ENCODE results near the gene SGMS1. TPM values are rescaled to one million over a fixed set of nuclear protein-coding genes. Genes with fewer than 3 reads are reported as not detected.
"Not testable (repeated sequence)": the region's sequence is repeated elsewhere in the genome, so short reads cannot be mapped to it uniquely, and the experiment has no call there.

The SGMS1 gene
- total and polyA plus RNA-seq, 11 donors, result 6.9 to 40.6 (median 19.6) TPM

DNA sequence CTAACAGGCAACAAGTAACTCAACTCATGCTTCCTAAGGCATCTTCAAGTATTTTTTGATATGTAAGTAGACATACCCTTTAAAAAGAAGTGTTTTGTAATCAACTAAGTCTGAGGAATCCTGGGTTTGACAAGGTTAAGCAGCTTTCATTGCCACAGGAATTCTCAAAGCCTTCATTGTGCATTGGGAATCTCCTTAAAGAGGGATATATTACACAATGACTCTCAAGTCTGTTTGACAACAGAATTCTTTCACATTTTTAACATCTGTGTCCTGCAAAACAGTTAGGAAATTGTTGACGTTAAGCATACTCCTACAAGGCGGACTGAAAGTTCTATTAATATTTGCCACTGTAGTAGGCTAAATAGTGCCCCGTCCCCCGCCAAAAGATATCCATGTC, 71.4 kb downstream of the SGMS1 start:
- Histone ChIP-seq H3K9me3 (peaks cover 0 to 7% (median 0%) of the 10 kb centered on the region in 12 donors), H3K4me1 (peaks cover 3 to 80% (median 55%) of the 10 kb centered on the region in 12 donors), H3K27ac (peak overlapping the region in 9 of 12 donors; percentile 4 to 59 (median 44)), H3K36me3 (no peaks in the 10 kb centered on the region), H3K4me3 (no peak overlapping the region), H3K27me3 (no peaks in the 10 kb centered on the region)
- 44 to 52% (median 47%) methylated on average over 4 of the region's 4 CpGs for WGBS, 4 donors
- intact Hi-C loops (cut with DNase I), result loop anchor here in 6 of 10 donors (2.0 to 10.0 kb wide), 5 partner anchors 55 to 228 kb away; partner anchors contain the start of gene SGMS1 (in 2 of the 6)
- ATAC-seq, result no peak
- TF ChIP-seq CTCF (IDR thresholded peaks at IDR 0.05) (no peak), POLR2A (IDR thresholded peaks at IDR 0.05) (no peak)
- no peak for DNase-seq

DNA sequence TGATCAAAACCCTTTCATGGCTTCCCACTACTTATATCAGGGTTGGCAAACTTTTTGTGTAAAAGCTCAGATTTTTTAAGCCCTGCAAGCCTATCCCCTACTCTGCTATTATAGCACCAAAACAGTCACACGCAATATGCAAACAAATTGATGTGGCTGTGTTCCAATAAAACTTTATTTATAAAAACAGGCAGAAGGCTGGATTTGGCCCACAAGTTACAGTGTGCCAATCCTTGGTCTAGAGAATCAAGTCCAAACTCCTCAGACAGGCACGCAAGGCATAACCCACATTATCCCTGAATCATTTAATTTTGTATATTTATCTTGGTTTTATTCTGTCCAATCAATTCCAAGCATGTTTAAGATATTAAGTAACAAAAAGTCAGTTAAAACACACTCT, 71.9 kb downstream of the SGMS1 start:
- 85 to 97% (median 93%) methylated on average over 2 of the region's 2 CpGs for WGBS, 4 donors
- peaks cover 3 to 77% (median 52%) of the 10 kb centered on the region in 12 donors for H3K4me1 ChIP-seq
- intact Hi-C loops (cut with DNase I), result loop anchor here in 6 of 10 donors (2.0 to 10.0 kb wide), 5 partner anchors 55 to 227 kb away; partner anchors contain the start of gene SGMS1 (in 2 of the 6)

DNA sequence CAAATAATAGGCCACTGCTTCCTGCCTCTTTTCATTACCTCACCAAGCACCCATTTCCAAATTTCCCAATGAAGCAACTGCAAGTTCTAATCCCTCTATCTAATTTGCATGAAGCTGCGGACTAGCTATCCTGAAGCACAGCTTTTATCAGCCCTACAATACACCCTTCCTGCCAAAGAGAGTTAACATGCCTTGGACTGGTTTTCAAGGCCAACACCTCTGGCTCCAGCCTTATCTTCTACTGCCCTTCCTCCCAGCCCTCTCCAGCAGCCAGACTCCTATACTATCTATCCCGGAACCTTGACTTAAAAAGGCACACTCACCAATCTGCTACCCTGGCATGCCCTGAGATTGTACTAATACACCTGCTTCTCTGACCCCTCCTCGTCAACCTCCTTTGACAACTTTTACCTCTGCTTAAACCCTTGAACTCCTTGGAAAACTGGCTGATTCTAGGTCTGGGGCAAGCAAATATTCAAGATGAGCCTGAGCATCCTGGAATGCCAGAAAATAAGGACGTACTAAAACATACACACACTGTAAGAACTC, 73.4 kb downstream of the SGMS1 start:
- intact Hi-C loops (cut with DNase I), result loop anchor here in 5 of 10 donors (5.0 to 10.0 kb wide), 4 partner anchors 53 to 226 kb away; partner anchors contain the start of gene SGMS1 (in 2 of the 5)
- ATAC-seq (peak; percentile 86 to 97 (median 96)), DNase-seq (peak in 4 of 5 donors; percentile 40 to 68 (median 47))
- H3K27me3 ChIP-seq, result no peaks in the 10 kb centered on the region
- H3K9me3 ChIP-seq, result peaks cover 0 to 7% (median 0%) of the 10 kb centered on the region in 12 donors
- H3K4me3 ChIP-seq, result no peak overlapping the region
- H3K36me3 ChIP-seq, result no peaks in the 10 kb centered on the region
- peak overlapping the region in 7 of 12 donors; percentile 2 to 50 (median 30) for H3K27ac ChIP-seq
- 44 to 53% (median 47%) methylated on average over 4 of the region's 4 CpGs for WGBS, 4 donors
- H3K4me1 ChIP-seq, result peaks cover 3 to 62% (median 37%) of the 10 kb centered on the region in 12 donors
- TF ChIP-seq CTCF (IDR thresholded peaks at IDR 0.05), result no peak
- TF ChIP-seq POLR2A (IDR thresholded peaks at IDR 0.05), result no peak

More for the DNA sequence above, 71.9 kb downstream of the SGMS1 start:
- H3K27ac ChIP-seq, result peak overlapping the region in 8 of 12 donors; percentile 4 to 59 (median 42)
- no peak for ATAC-seq
- peaks cover 0 to 7% (median 0%) of the 10 kb centered on the region in 12 donors for H3K9me3 ChIP-seq
- H3K36me3 ChIP-seq, result no peaks in the 10 kb centered on the region
- H3K27me3 ChIP-seq, result no peaks in the 10 kb centered on the region
- DNase-seq, result no peak
- no peak overlapping the region for H3K4me3 ChIP-seq
- TF ChIP-seq POLR2A (IDR thresholded peaks at IDR 0.05), result no peak
- TF ChIP-seq CTCF (IDR thresholded peaks at IDR 0.05), result no peak

DNA sequence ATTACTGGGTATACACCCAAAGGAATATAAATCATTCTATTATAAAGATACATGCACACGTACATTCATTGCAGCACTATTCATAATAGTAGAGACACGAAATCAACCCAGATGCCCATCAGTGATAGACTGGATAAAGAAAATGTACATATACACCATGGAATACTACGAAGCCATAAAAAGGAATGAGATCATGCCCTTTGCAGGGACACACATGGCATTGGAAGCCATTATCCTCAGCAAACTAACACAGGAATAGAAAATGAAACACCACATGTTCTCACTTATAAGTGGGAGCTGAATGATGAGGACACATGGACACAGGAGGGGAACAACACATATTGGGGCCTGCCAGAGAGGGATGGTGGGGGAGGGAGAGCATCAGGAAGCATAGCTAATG, 74.6 kb downstream of the SGMS1 start:
- ATAC-seq, result peak in 1 of 4 donors; percentile 40
- intact Hi-C loops (cut with DNase I); H3K36me3 ChIP-seq; DNase-seq; H3K27me3 ChIP-seq; H3K9me3 ChIP-seq; H3K27ac ChIP-seq; H3K4me3 ChIP-seq: not testable (repeated sequence)
- WGBS, 4 donors, result 86 to 94% (median 90%) methylated on average over 3 of the region's 3 CpGs
- peaks cover 3 to 60% (median 31%) of the 10 kb centered on the region in 12 donors for H3K4me1 ChIP-seq

DNA sequence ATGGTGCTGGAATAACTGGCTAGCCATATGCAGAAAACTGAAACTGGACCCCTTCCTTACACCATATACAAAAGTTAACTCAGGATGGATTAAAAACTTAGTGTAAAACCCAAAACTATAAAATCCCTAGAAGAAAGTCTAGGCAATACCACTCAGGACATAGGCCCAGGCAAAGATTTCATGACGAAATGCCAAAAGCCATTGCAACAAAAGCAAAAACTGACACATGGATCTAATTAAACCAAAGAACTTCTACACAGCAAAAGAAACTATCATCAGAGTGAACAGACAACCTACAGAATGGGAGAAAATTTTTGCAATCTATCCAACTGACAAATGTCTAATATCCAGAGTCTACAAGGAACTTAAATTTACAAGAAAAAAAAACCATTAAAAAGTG, 75.3 kb downstream of the SGMS1 start:
- ATAC-seq; DNase-seq; H3K9me3 ChIP-seq; H3K36me3 ChIP-seq; intact Hi-C loops (cut with DNase I); H3K27ac ChIP-seq; H3K4me3 ChIP-seq; H3K27me3 ChIP-seq: not testable (repeated sequence)
- peaks cover 0 to 58% (median 28%) of the 10 kb centered on the region in 12 donors for H3K4me1 ChIP-seq
- WGBS, 4 donors, result 87 to 95% (median 92%) methylated on average over 1 of the region's 1 CpG

GRCh38 chr10:50546287-50546686, 77.5 kb downstream of the SGMS1 start:
- peaks cover 0 to 58% (median 28%) of the 10 kb centered on the region in 12 donors for H3K4me1 ChIP-seq
- H3K4me3 ChIP-seq; ATAC-seq; DNase-seq; H3K27me3 ChIP-seq; intact Hi-C loops (cut with DNase I); H3K36me3 ChIP-seq; H3K9me3 ChIP-seq; H3K27ac ChIP-seq: not testable (repeated sequence)
- WGBS, 4 donors, result 90 to 100% (median 98%) methylated on average over 1 of the region's 1 CpG

Measured in heart left ventricle (tissue), 16 donors.